ENCODE data around the gene HSDL2. TPM values are rescaled to one million over a fixed set of nuclear protein-coding genes. Genes with fewer than 3 reads are reported as not detected.
"Not testable (repeated sequence)": the region's sequence is repeated elsewhere in the genome, so short reads cannot be mapped to it uniquely, and the experiment has no call there.

Gene HSDL2
- total RNA-seq, 1 donor from 2014 or later, result 27.8 TPM

GRCh38 chr9:112411626-112412027, 31.7 kb downstream of the HSDL2 start:
- H3K9me3 Mint-ChIP-seq (ENCODE audit: low read depth), result no peaks in the 10 kb centered on the region
- peaks cover 17% of the 10 kb centered on the region for H3K36me3 Mint-ChIP-seq (ENCODE audit: insufficient read depth)
- H3K4me3 Mint-ChIP-seq (ENCODE audit: low read depth), result no peak overlapping the region
- no peak for TF ChIP-seq CTCF (IDR thresholded peaks at IDR 0.05; ENCODE audit: unreplicated experiment)
- H3K4me1 Mint-ChIP-seq (ENCODE audit: low read depth), result no peaks in the 10 kb centered on the region
- H3K27ac Mint-ChIP-seq, result no peak overlapping the region
- no peak for DNase-seq (ENCODE audit: low spot score, unreplicated experiment)
- H3K27me3 Mint-ChIP-seq, result no peaks in the 10 kb centered on the region

- not testable (repeated sequence) for H3K9me3 Mint-ChIP-seq (ENCODE audit: low read depth); H3K4me3 Mint-ChIP-seq (ENCODE audit: low read depth); H3K36me3 Mint-ChIP-seq (ENCODE audit: insufficient read depth); DNase-seq (ENCODE audit: low spot score, unreplicated experiment); H3K27me3 Mint-ChIP-seq; H3K4me1 Mint-ChIP-seq (ENCODE audit: low read depth)
- H3K27ac Mint-ChIP-seq, result peak overlapping the region; percentile 5
These were observed 33.8 kb downstream of the HSDL2 start for GRCh38 chr9:112413728-112414127.

- Mint-ChIP-seq H3K4me3 (ENCODE audit: low read depth) (no peak overlapping the region), H3K27ac (no peak overlapping the region), H3K9me3 (ENCODE audit: low read depth) (no peaks in the 10 kb centered on the region)
These were observed 40.3 kb downstream of the HSDL2 start for GRCh38 chr9:112420208-112420607.

GRCh38 chr9:112421771-112422222, 41.9 kb downstream of the HSDL2 start:
- Mint-ChIP-seq H3K9me3 (ENCODE audit: low read depth) (no peaks in the 10 kb centered on the region), H3K27me3 (no peaks in the 10 kb centered on the region), H3K4me3 (ENCODE audit: low read depth) (no peak overlapping the region), H3K27ac (no peak overlapping the region), H3K36me3 (ENCODE audit: insufficient read depth) (peaks cover 10% of the 10 kb centered on the region), H3K4me1 (ENCODE audit: low read depth) (peaks cover 3% of the 10 kb centered on the region)
- no peak for DNase-seq (ENCODE audit: low spot score, unreplicated experiment)
- TF ChIP-seq CTCF (IDR thresholded peaks at IDR 0.05; ENCODE audit: unreplicated experiment), result no peak

More at GRCh38 chr9:112420208-112420607, 40.3 kb downstream of the HSDL2 start:
- no peak for DNase-seq (ENCODE audit: low spot score, unreplicated experiment)
- peaks cover 3% of the 10 kb centered on the region for H3K4me1 Mint-ChIP-seq (ENCODE audit: low read depth)
- H3K36me3 Mint-ChIP-seq (ENCODE audit: insufficient read depth), result peaks cover 11% of the 10 kb centered on the region
- no peak for TF ChIP-seq CTCF (IDR thresholded peaks at IDR 0.05; ENCODE audit: unreplicated experiment)
- no peaks in the 10 kb centered on the region for H3K27me3 Mint-ChIP-seq

- Mint-ChIP-seq H3K27me3 (no peaks in the 10 kb centered on the region), H3K4me3 (ENCODE audit: low read depth) (no peak overlapping the region), H3K36me3 (ENCODE audit: insufficient read depth) (peaks cover 10% of the 10 kb centered on the region), H3K27ac (no peak overlapping the region), H3K9me3 (ENCODE audit: low read depth) (no peaks in the 10 kb centered on the region), H3K4me1 (ENCODE audit: low read depth) (peaks cover 3% of the 10 kb centered on the region)
- no peak for TF ChIP-seq CTCF (IDR thresholded peaks at IDR 0.05; ENCODE audit: unreplicated experiment)
- DNase-seq (ENCODE audit: low spot score, unreplicated experiment), result no peak
These were observed 42.7 kb downstream of the HSDL2 start for GRCh38 chr9:112422417-112423148.

- Mint-ChIP-seq H3K4me3 (ENCODE audit: low read depth) (no peak overlapping the region), H3K36me3 (ENCODE audit: insufficient read depth) (peaks cover 23% of the 10 kb centered on the region), H3K4me1 (ENCODE audit: low read depth) (no peaks in the 10 kb centered on the region), H3K27me3 (no peaks in the 10 kb centered on the region), H3K27ac (no peak overlapping the region), H3K9me3 (ENCODE audit: low read depth) (no peaks in the 10 kb centered on the region)
- TF ChIP-seq CTCF (IDR thresholded peaks at IDR 0.05; ENCODE audit: unreplicated experiment), result no peak
- DNase-seq (ENCODE audit: low spot score, unreplicated experiment), result no peak
These were observed 50.2 kb downstream of the HSDL2 start for GRCh38 chr9:112430006-112430522.

Data from progenitor cell of endocrine pancreas (in vitro differentiated cells).